Transverse colon (tissue), 4 donors: ENCODE results near the gene HVCN1. TPM values are rescaled to one million over a fixed set of nuclear protein-coding genes. Genes with fewer than 3 reads are reported as not detected.
A peak's percentile ranks its signal among the peaks of the same experiment; 100 is the strongest.
"Not testable (repeated sequence)": the region's sequence is repeated elsewhere in the genome, so short reads cannot be mapped to it uniquely, and the experiment has no call there.

Experiments
- DNase-seq: peaks from one replicate; pipeline ENCODE4 v3.0.0-alpha.2; 2019
- H3K27ac ChIP-seq, 4 donors: fragments of 200-600 bp; sonication (generic); 2 replicates each; pipeline ENCODE4 v1.5.1; 2016 to 2018; ENCODE audit warnings: inconsistent platforms in 4 of 4
- H3K27me3 ChIP-seq: fragments of 200-600 bp; sonication (generic); 2 replicates; pipeline ENCODE4 v1.5.1; 2017; ENCODE audit warnings: inconsistent platforms
- H3K36me3 ChIP-seq, 4 donors: fragments of 200-600 bp; sonication (generic); 2 replicates each; pipeline ENCODE4 v1.5.1; 2017 to 2019; ENCODE audit warnings: inconsistent platforms in 4 of 4
- H3K4me1 ChIP-seq, 4 donors: fragments of 200-600 bp; sonication (generic); 2 replicates each; pipeline ENCODE4 v1.5.1; 2017 to 2020; ENCODE audit warnings: inconsistent platforms in 4 of 4
- H3K4me3 ChIP-seq, 4 donors: fragments of 200-600 bp; sonication (generic); 1 replicate in 1 of 4; 2 replicates in 3 of 4; pipeline versions ENCODE4 v1.5.1 to v1.6.1; 2017 to 2019; ENCODE audit warnings: inconsistent platforms in 4 of 4
- H3K9me3 ChIP-seq, 2 donors: fragments of 200-600 bp; sonication (generic); 2 replicates each; pipeline ENCODE4 v1.5.1; 2017 to 2019; ENCODE audit warnings: inconsistent platforms in 2 of 2
- CTCF ChIP-seq, 5 experiments: fragments of 200-600 bp in 3 of 5; fragments of 450-650 bp in 2 of 5; sonication (generic) in 3 of 5; IDR thresholded peaks; 1 replicate in 2 of 5; 2 replicates in 3 of 5; pipeline ENCODE4 v1.5.1; 2016 to 2017; ENCODE audit warnings: antibody characterized with exemption in 5 of 5, inconsistent platforms in 3 of 5, mild to moderate bottlenecking in 2 of 5, moderate library complexity in 1 of 5
- EP300 ChIP-seq: sonication (generic); formaldehyde crosslinking; IDR thresholded peaks from one replicate; pipeline ENCODE4 v1.6.1; 2017; ENCODE audit warnings: antibody characterized with exemption, low read depth
- POLR2A ChIP-seq: fragments of 450-650 bp; IDR thresholded peaks from one replicate; pipeline ENCODE4 v1.6.1; 2016; ENCODE audit warnings: antibody characterized with exemption, mild to moderate bottlenecking, moderate library complexity
- POLR2AphosphoS5 ChIP-seq, 3 donors: sonication (generic); formaldehyde crosslinking; IDR thresholded peaks; one replicate each; pipeline ENCODE4 v1.6.1; 2016; ENCODE audit warnings: antibody characterized with exemption in 3 of 3
- WGBS, 2 donors: methylation state at CpG; one replicate each; pipeline ENCODE4 v1.1.5; 2018; ENCODE audit warnings: low coverage in 1 of 2; 5-methylcytosine and 5-hydroxymethylcytosine counted together
- in situ Hi-C, 4 donors: fragments of 200-750 bp; cut with MboI; loops; one replicate each; pipeline versions ENCODE4 v1.15.0 to v1.15.1; 2017; ENCODE audit warnings: low sequenced_read_pairs in 3 of 4, low pct_ligation_motif_present in 1 of 4, low pct_unique_long_range_greater_than_20kb in 1 of 4
- intact Hi-C: fragments of 100-400 bp; cut with DNase I; formaldehyde crosslinking; loops from one replicate; pipeline ENCODE4 v1.15.1; 2023; ENCODE audit warnings: low total_unique reads
- total RNA-seq, 4 donors: library from RNA; depleted of rRNA; stranded (reverse); fragments of >200 nt; gene quantifications; one replicate each; pipeline ENCODE4 v1.1.0, GENCODE V29; 2016

The HVCN1 gene
- total RNA-seq, 4 donors from 2014 or later = 3.4 to 7.9 (median 7.3) TPM; not detected in 1

- no peak for DNase-seq
- intact Hi-C loops = no loop called here
- in situ Hi-C loops = no loop called here
- Histone ChIP-seq H3K4me1 (no peaks in the 10 kb centered on the region), H3K4me3 (no peak overlapping the region), H3K36me3 (no peaks in the 10 kb centered on the region), H3K9me3 (no peaks in the 10 kb centered on the region), H3K27ac (no peak overlapping the region), H3K27me3 (no peaks in the 10 kb centered on the region)
- TF ChIP-seq EP300 = no peak
- no peak for TF ChIP-seq CTCF (IDR thresholded peaks at IDR 0.05)
- TF ChIP-seq POLR2A = no peak
- TF ChIP-seq POLR2AphosphoS5 (IDR thresholded peaks at IDR 0.05) = no peak
- WGBS, 2 donors = 91% methylated on average over 11 of the region's 11 CpGs; no CpG with 5 or more reads in 1 of the 2 donors
Measured at GRCh38 chr12:110656071-110656655, 32.8 kb downstream of the HVCN1 start.

- H3K27ac ChIP-seq, H3K4me1 ChIP-seq, in situ Hi-C loops, DNase-seq, H3K4me3 ChIP-seq, H3K27me3 ChIP-seq, H3K36me3 ChIP-seq, H3K9me3 ChIP-seq, intact Hi-C loops: not testable (repeated sequence)
- WGBS, 2 donors = 75 to 84% methylated on average over 2 to 10 of the region's 10 CpGs
Measured at GRCh38 chr12:110654238-110654637, 34.7 kb downstream of the HVCN1 start.

GRCh38 chr12:110649341-110649847 is 39.5 kb downstream of the HVCN1 start:
- Histone ChIP-seq H3K36me3 (no peaks in the 10 kb centered on the region), H3K27me3 (no peaks in the 10 kb centered on the region), H3K4me3 (no peak overlapping the region), H3K4me1 (no peaks in the 10 kb centered on the region), H3K27ac (no peak overlapping the region), H3K9me3 (no peaks in the 10 kb centered on the region)
- TF ChIP-seq CTCF (IDR thresholded peaks at IDR 0.05) = no peak
- no peak for DNase-seq
- in situ Hi-C loops = no loop called here
- 84 to 97% methylated on average over 6 to 11 of the region's 11 CpGs for WGBS, 2 donors
- intact Hi-C loops = no loop called here

- whole genome bisulfite sequencing, 2 donors = 77% methylated on average over 7 of the region's 7 CpGs; no CpG with 5 or more reads in 1 of the 2 donors
- no peaks in the 10 kb centered on the region for H3K27me3 ChIP-seq
- intact Hi-C loops (no loop called here), in situ Hi-C loops (no loop called here)
- no peaks in the 10 kb centered on the region for H3K9me3 ChIP-seq
- TF ChIP-seq POLR2AphosphoS5 (IDR thresholded peaks at IDR 0.05) = no peak
- TF ChIP-seq CTCF (IDR thresholded peaks at IDR 0.05) = no peak
- no peak for TF ChIP-seq POLR2A
- TF ChIP-seq EP300 = no peak
- no peaks in the 10 kb centered on the region for H3K4me1 ChIP-seq
- H3K27ac ChIP-seq = peak overlapping the region in 1 of 4 donors; percentile 15
- H3K4me3 ChIP-seq = no peak overlapping the region
- H3K36me3 ChIP-seq = no peaks in the 10 kb centered on the region
- DNase-seq = peak; percentile 29
Measured at GRCh38 chr12:110647631-110648040, 41.3 kb downstream of the HVCN1 start.

- WGBS, 2 donors = 80 to 81% methylated on average over 2 to 7 of the region's 7 CpGs
- no peaks in the 10 kb centered on the region for H3K36me3 ChIP-seq
- peak overlapping the region in 1 of 4 donors; percentile 2 for H3K27ac ChIP-seq
- in situ Hi-C loops = no loop called here
- TF ChIP-seq POLR2A (no peak), POLR2AphosphoS5 (IDR thresholded peaks at IDR 0.05) (no peak), CTCF (IDR thresholded peaks at IDR 0.05) (no peak), EP300 (no peak)
- intact Hi-C loops = no loop called here
- H3K4me3 ChIP-seq = no peak overlapping the region
- no peak for DNase-seq
- H3K27me3 ChIP-seq = no peaks in the 10 kb centered on the region
- no peaks in the 10 kb centered on the region for H3K9me3 ChIP-seq
- peaks cover 0 to 8% (median 0%) of the 10 kb centered on the region in 4 donors for H3K4me1 ChIP-seq
Measured at GRCh38 chr12:110641521-110641920, 47.4 kb downstream of the HVCN1 start.
